ENCODE data around the gene TMIGD3.
A peak's percentile ranks its signal among the peaks of the same experiment; 100 is the strongest.

Gene TMIGD3

GRCh38 chr1:111481387-111482221 is 21.8 kb downstream of the TMIGD3 start:
- Histone ChIP-seq H3K18ac (ENCODE audit: low read length) (no peak overlapping the region), H2BK12ac (ENCODE audit: low read length) (no peak overlapping the region), H3K4me3 (ENCODE audit: low read depth, low read length) (no peak overlapping the region), H3K4ac (ENCODE audit: low read depth, low read length) (no peak overlapping the region), H4K8ac (ENCODE audit: low read depth, low read length) (no peak overlapping the region), H3K4me2 (ENCODE audit: low read length) (no peak overlapping the region), H3K36me3 (ENCODE audit: control insufficient read depth in 1 of 2, insufficient read depth in 2 of 2, low read length in 2 of 2) (no peaks in the 10 kb centered on the region), H4K12ac (ENCODE audit: low read depth, low read length) (no peak overlapping the region), H3K79me1 (ENCODE audit: low read length) (no peaks in the 10 kb centered on the region), H2BK120ac (ENCODE audit: insufficient read depth, low read length, poor library complexity) (no peak overlapping the region), H3K27ac (ENCODE audit: low read depth, low read length) (no peak overlapping the region), H3K9ac (ENCODE audit: low read length) (no peak overlapping the region), H3K14ac (ENCODE audit: low read length) (no peak overlapping the region), H3K27me3 (ENCODE audit: insufficient read depth, low read length) (no peaks in the 10 kb centered on the region), H2AK5ac (ENCODE audit: low read length) (no peak overlapping the region), H3K23ac (ENCODE audit: low read length) (no peak overlapping the region), H2BK5ac (ENCODE audit: low read depth, low read length, poor library complexity) (no peak overlapping the region), H3K9me3 (ENCODE audit: insufficient read depth, low read depth, low read length) (no peaks in the 10 kb centered on the region), H3K4me1 (ENCODE audit: control insufficient read depth in 1 of 2, insufficient read depth in 2 of 2, low read length in 2 of 2) (no peaks in the 10 kb centered on the region), H3K79me2 (ENCODE audit: control insufficient read depth, insufficient read depth, low read length, poor library complexity) (no peaks in the 10 kb centered on the region), H4K91ac (ENCODE audit: low read depth, low read length) (no peak overlapping the region), H2AFZ (ENCODE audit: insufficient read depth, low read length, poor library complexity) (no peak overlapping the region)
- DNase-seq, result peak; percentile 27 to 57
- WGBS (ENCODE audit: extremely low coverage, insufficient coverage, insufficient read length), result no CpG with 5 or more reads among the region's 8 CpGs

DNA sequence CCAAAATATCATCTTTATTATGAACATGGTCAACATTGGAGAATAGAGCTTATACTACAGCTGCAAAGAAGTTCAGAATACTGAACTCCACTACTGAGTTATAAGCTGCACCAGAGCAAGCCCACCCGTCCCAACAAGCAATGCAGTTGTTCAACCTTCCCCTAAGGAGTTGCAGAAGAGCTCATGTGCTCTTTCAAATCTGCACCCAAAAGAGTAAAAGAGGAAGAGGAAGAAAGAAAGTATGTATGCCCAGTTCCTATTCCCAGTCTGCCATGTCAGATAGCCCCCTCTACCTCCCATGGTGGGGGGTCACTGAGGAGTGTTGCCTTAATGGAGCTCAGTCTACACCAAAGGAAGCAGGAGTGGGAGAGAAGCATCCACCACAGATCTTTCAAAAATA is 22.8 kb downstream of the TMIGD3 start:
- Histone ChIP-seq H3K9ac (ENCODE audit: low read length) (no peak overlapping the region), H3K4ac (ENCODE audit: low read depth, low read length) (no peak overlapping the region), H2AK5ac (ENCODE audit: low read length) (no peak overlapping the region), H3K4me1 (ENCODE audit: control insufficient read depth in 1 of 2, insufficient read depth in 2 of 2, low read length in 2 of 2) (peaks cover 0 to 3% of the 10 kb centered on the region in 2 experiments), H2BK5ac (ENCODE audit: low read depth, low read length, poor library complexity) (no peak overlapping the region), H3K27ac (ENCODE audit: low read depth, low read length) (no peak overlapping the region), H2BK120ac (ENCODE audit: insufficient read depth, low read length, poor library complexity) (no peak overlapping the region), H3K9me3 (ENCODE audit: insufficient read depth, low read depth, low read length) (no peaks in the 10 kb centered on the region), H3K79me2 (ENCODE audit: control insufficient read depth, insufficient read depth, low read length, poor library complexity) (no peaks in the 10 kb centered on the region), H4K91ac (ENCODE audit: low read depth, low read length) (no peak overlapping the region), H2AFZ (ENCODE audit: insufficient read depth, low read length, poor library complexity) (no peak overlapping the region), H3K4me2 (ENCODE audit: low read length) (no peak overlapping the region), H3K23ac (ENCODE audit: low read length) (no peak overlapping the region), H3K79me1 (ENCODE audit: low read length) (no peaks in the 10 kb centered on the region), H3K14ac (ENCODE audit: low read length) (no peak overlapping the region), H3K18ac (ENCODE audit: low read length) (no peak overlapping the region), H3K36me3 (ENCODE audit: control insufficient read depth in 1 of 2, insufficient read depth in 2 of 2, low read length in 2 of 2) (no peaks in the 10 kb centered on the region), H4K8ac (ENCODE audit: low read depth, low read length) (no peak overlapping the region), H3K27me3 (ENCODE audit: insufficient read depth, low read length) (no peaks in the 10 kb centered on the region), H3K4me3 (ENCODE audit: low read depth, low read length) (no peak overlapping the region), H2BK12ac (ENCODE audit: low read length) (no peak overlapping the region), H4K12ac (ENCODE audit: low read depth, low read length) (no peak overlapping the region)
- WGBS (ENCODE audit: extremely low coverage, insufficient coverage, insufficient read length), result no CpG with 5 or more reads among the region's 1 CpG
- no peak for DNase-seq

DNA sequence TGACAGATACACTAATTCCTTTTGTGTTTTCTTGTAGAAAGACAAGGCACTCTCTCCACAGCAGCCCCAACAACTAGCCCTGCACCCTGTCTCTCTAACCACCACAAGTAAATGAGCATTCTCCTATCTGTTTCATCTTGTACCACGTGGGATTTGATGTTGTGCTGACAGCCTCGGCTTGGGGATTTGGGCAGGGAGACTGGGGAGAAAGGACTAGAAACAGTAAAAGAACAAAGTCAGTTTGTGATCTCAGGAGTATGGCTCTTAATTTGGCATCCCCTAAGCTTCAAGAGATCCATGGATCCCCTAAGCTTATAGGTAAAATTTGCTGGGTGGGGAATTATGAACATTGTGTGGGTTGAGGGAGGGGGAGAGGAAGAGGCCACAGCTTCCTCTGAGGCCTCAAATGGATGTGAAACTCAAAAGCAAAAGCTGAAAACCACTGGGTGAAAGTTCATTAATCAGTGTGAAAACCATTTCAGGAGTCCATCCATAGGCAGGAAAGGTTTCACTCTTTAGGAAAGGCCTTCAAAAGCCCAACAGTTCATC is 26.6 kb downstream of the TMIGD3 start:
- Histone ChIP-seq H3K14ac (ENCODE audit: low read length) (no peak overlapping the region), H3K9me3 (ENCODE audit: insufficient read depth, low read depth, low read length) (no peaks in the 10 kb centered on the region), H2BK5ac (ENCODE audit: low read depth, low read length, poor library complexity) (no peak overlapping the region), H3K4ac (ENCODE audit: low read depth, low read length) (no peak overlapping the region), H3K4me2 (ENCODE audit: low read length) (no peak overlapping the region), H2AFZ (ENCODE audit: insufficient read depth, low read length, poor library complexity) (no peak overlapping the region), H3K4me1 (ENCODE audit: control insufficient read depth in 1 of 2, insufficient read depth in 2 of 2, low read length in 2 of 2) (peaks cover 0 to 3% of the 10 kb centered on the region in 2 experiments), H2BK12ac (ENCODE audit: low read length) (no peak overlapping the region), H3K9ac (ENCODE audit: low read length) (no peak overlapping the region), H3K18ac (ENCODE audit: low read length) (no peak overlapping the region), H2BK120ac (ENCODE audit: insufficient read depth, low read length, poor library complexity) (no peak overlapping the region), H3K4me3 (ENCODE audit: low read depth, low read length) (no peak overlapping the region), H4K8ac (ENCODE audit: low read depth, low read length) (no peak overlapping the region), H3K23ac (ENCODE audit: low read length) (no peak overlapping the region), H4K91ac (ENCODE audit: low read depth, low read length) (no peak overlapping the region), H3K36me3 (ENCODE audit: control insufficient read depth in 1 of 2, insufficient read depth in 2 of 2, low read length in 2 of 2) (no peaks in the 10 kb centered on the region), H3K79me1 (ENCODE audit: low read length) (no peaks in the 10 kb centered on the region), H3K79me2 (ENCODE audit: control insufficient read depth, insufficient read depth, low read length, poor library complexity) (no peaks in the 10 kb centered on the region), H3K27ac (ENCODE audit: low read depth, low read length) (no peak overlapping the region), H2AK5ac (ENCODE audit: low read length) (no peak overlapping the region), H4K12ac (ENCODE audit: low read depth, low read length) (no peak overlapping the region), H3K27me3 (ENCODE audit: insufficient read depth, low read length) (no peaks in the 10 kb centered on the region)
- WGBS (ENCODE audit: extremely low coverage, insufficient coverage, insufficient read length), result no CpG with 5 or more reads among the region's 2 CpGs
- no peak for DNase-seq

DNA sequence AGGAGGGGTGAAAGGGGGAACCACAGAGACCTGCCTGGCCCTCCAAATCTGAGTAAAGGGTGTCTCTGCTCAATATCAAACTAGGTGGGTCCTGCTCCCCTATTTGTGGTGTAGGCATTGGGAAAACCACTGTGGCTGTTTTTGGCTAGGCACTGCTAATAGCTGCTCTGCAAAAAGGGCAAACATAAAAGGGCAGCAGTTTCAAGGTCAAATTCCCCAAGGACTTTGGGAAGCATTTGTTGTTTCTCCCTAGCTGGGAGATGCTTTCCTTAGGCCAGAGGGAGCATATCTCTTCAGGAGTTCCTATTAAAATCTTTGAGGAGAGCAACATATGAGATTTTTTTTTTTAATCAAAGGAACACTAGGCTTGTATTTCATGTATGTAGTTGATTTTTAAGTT is 27.2 kb downstream of the TMIGD3 start:
- no peak overlapping the region for H2BK5ac ChIP-seq (ENCODE audit: low read depth, low read length, poor library complexity)
- H3K4me3 ChIP-seq (ENCODE audit: low read depth, low read length), result no peak overlapping the region
- H3K4me2 ChIP-seq (ENCODE audit: low read length), result no peak overlapping the region
- no peaks in the 10 kb centered on the region for H3K27me3 ChIP-seq (ENCODE audit: insufficient read depth, low read length)
- no peak overlapping the region for H3K27ac ChIP-seq (ENCODE audit: low read depth, low read length)
- no peak overlapping the region for H4K12ac ChIP-seq (ENCODE audit: low read depth, low read length)
- H3K4ac ChIP-seq (ENCODE audit: low read depth, low read length), result no peak overlapping the region
- no peak overlapping the region for H3K14ac ChIP-seq (ENCODE audit: low read length)
- no peak overlapping the region for H2BK12ac ChIP-seq (ENCODE audit: low read length)
- no peak for DNase-seq
- no peak overlapping the region for H2AK5ac ChIP-seq (ENCODE audit: low read length)
- H2AFZ ChIP-seq (ENCODE audit: insufficient read depth, low read length, poor library complexity), result no peak overlapping the region
- H2BK120ac ChIP-seq (ENCODE audit: insufficient read depth, low read length, poor library complexity), result no peak overlapping the region
- H3K23ac ChIP-seq (ENCODE audit: low read length), result no peak overlapping the region
- H3K79me2 ChIP-seq (ENCODE audit: control insufficient read depth, insufficient read depth, low read length, poor library complexity), result no peaks in the 10 kb centered on the region
- H3K18ac ChIP-seq (ENCODE audit: low read length), result no peak overlapping the region
- H3K9me3 ChIP-seq (ENCODE audit: insufficient read depth, low read depth, low read length), result no peaks in the 10 kb centered on the region
- H4K91ac ChIP-seq (ENCODE audit: low read depth, low read length), result no peak overlapping the region
- H3K9ac ChIP-seq (ENCODE audit: low read length), result no peak overlapping the region
- H3K79me1 ChIP-seq (ENCODE audit: low read length), result no peaks in the 10 kb centered on the region
- peaks cover 0 to 3% of the 10 kb centered on the region in 2 experiments for H3K4me1 ChIP-seq (ENCODE audit: control insufficient read depth in 1 of 2, insufficient read depth in 2 of 2, low read length in 2 of 2)
- H4K8ac ChIP-seq (ENCODE audit: low read depth, low read length), result no peak overlapping the region
- no peaks in the 10 kb centered on the region for H3K36me3 ChIP-seq (ENCODE audit: control insufficient read depth in 1 of 2, insufficient read depth in 2 of 2, low read length in 2 of 2)

All from trophoblast cell (in vitro differentiated cells and primary cell).